Keratinocyte (primary cell): ENCODE data around the gene SCFD2. TPM values are rescaled to one million over a fixed set of nuclear protein-coding genes. Genes with fewer than 3 reads are reported as not detected.

Experiments used
- DNase-seq: peaks from one replicate; pipeline ENCODE4 v3.0.0-alpha.2; 2011; ENCODE audit warnings: low read depth, missing footprints, low spot score
- FAIRE-seq: peaks from 2 replicates; lab custom pipeline; 2011; peaks lifted over from hg19 to GRCh38; lab: Jason Lieb, UNC
- H2AFZ ChIP-seq: 2 replicates; pipeline ENCODE4 v1.6.0; 2012; ENCODE audit warnings: low read length, control low read depth, inconsistent platforms; ENCODE audit not compliant: control insufficient read depth
- H3K27ac ChIP-seq: 2 replicates; pipeline ENCODE4 v1.5.1; 2011; ENCODE audit warnings: low read length; ENCODE audit not compliant: control insufficient read depth, insufficient read depth
- H3K27me3 ChIP-seq: 3 replicates; pipeline ENCODE4 v1.6.0; 2011; ENCODE audit warnings: low read length; ENCODE audit not compliant: control insufficient read depth, insufficient read depth; ENCODE audit errors: extremely low read depth
- H3K36me3 ChIP-seq, 2 experiments: 2 replicates in 1 of 2; 3 replicates in 1 of 2; pipeline ENCODE4 v1.5.1; 2011; ENCODE audit warnings: low read length in 2 of 2, mild to moderate bottlenecking in 1 of 2; ENCODE audit not compliant: control insufficient read depth in 2 of 2, insufficient read depth in 2 of 2; ENCODE audit errors: extremely low read depth in 1 of 2
- H3K4me1 ChIP-seq: 3 replicates; pipeline ENCODE4 v1.5.1; 2011; ENCODE audit warnings: low read length; ENCODE audit not compliant: control insufficient read depth, insufficient read depth; ENCODE audit errors: extremely low read depth
- H3K4me2 ChIP-seq: 3 replicates; pipeline ENCODE4 v1.6.0; 2011; ENCODE audit warnings: low read depth, low read length; ENCODE audit not compliant: control insufficient read depth, insufficient read depth; ENCODE audit errors: extremely low read depth
- H3K4me3 ChIP-seq, 3 experiments: fragments of 200-600 bp in 1 of 3; sonication (generic) in 1 of 3; 2 replicates in 2 of 3; 3 replicates in 1 of 3; pipeline ENCODE4 v1.5.1; 2011 to 2016; ENCODE audit warnings: low read length in 3 of 3, mild to moderate bottlenecking in 3 of 3, control low read depth in 2 of 3, inconsistent platforms in 1 of 3, low read depth in 1 of 3, mixed read lengths in 1 of 3, mixed run types in 1 of 3, moderate library complexity in 1 of 3; ENCODE audit not compliant: control insufficient read depth in 2 of 3, insufficient read depth in 2 of 3; ENCODE audit errors: extremely low read depth in 1 of 3
- H3K79me2 ChIP-seq: 2 replicates; pipeline ENCODE4 v1.6.0; 2012; ENCODE audit warnings: low read length; ENCODE audit not compliant: control insufficient read depth, insufficient read depth
- H3K9ac ChIP-seq: 3 replicates; pipeline ENCODE4 v1.6.0; 2011; ENCODE audit warnings: low read length; ENCODE audit not compliant: control insufficient read depth, insufficient read depth; ENCODE audit errors: extremely low read depth
- H3K9me1 ChIP-seq: 3 replicates; pipeline ENCODE4 v1.6.0; 2011; ENCODE audit warnings: low read length; ENCODE audit not compliant: control insufficient read depth, insufficient read depth; ENCODE audit errors: extremely low read depth
- H3K9me3 ChIP-seq: 2 replicates; pipeline ENCODE4 v1.5.1; 2012; ENCODE audit warnings: low read depth, low read length; ENCODE audit not compliant: control insufficient read depth
- H4K20me1 ChIP-seq: 3 replicates; pipeline ENCODE4 v1.6.0; 2011; ENCODE audit warnings: low read length; ENCODE audit not compliant: control insufficient read depth, insufficient read depth; ENCODE audit errors: extremely low read depth
- CTCF ChIP-seq, 3 experiments: IDR thresholded peaks in 1 of 3; conservative IDR thresholded peaks in 1 of 3; optimal IDR thresholded peaks in 1 of 3; 2 replicates in 2 of 3; 3 replicates in 1 of 3; pipeline versions ENCODE3 to v1.5.1; 2011; ENCODE audit warnings: low read length in 3 of 3, mild to moderate bottlenecking in 3 of 3, moderate library complexity in 2 of 3, control low read depth in 1 of 3, inconsistent platforms in 1 of 3; ENCODE audit not compliant: insufficient read depth in 2 of 3; ENCODE audit errors: extremely low read depth in 1 of 3
- EZH2 ChIP-seq: IDR thresholded peaks from one replicate; pipeline ENCODE4 v1.6.1; 2012; ENCODE audit warnings: inconsistent platforms, mild to moderate bottlenecking, low read length, moderate library complexity
- dilution Hi-C: fragments of 300-500 bp; cut with MboI; formaldehyde crosslinking; loops from one replicate; pipeline ENCODE4 v1.7.0; 2020; ENCODE audit warnings: low sequenced_read_pairs; ENCODE audit not compliant: extremely low pct_ligation_motif_present
- polyA plus RNA-seq, 5 experiments: library from polyadenylated mRNA; depleted of rRNA in 3 of 5; stranded (reverse) in 3 of 5; stranded (forward) in 1 of 5; unstranded in 1 of 5; fragments of >200 nt; gene quantifications; 1 replicate in 1 of 5; 2 replicates in 3 of 5; 3 replicates in 1 of 5; pipeline versions ENCODE4 v1.2.1 to v1.2.3, GENCODE V29; 2011 to 2012; ENCODE audit warnings: missing spikeins in 2 of 5, low read depth in 1 of 5, low replicate concordance in 1 of 5

Gene SCFD2
- polyA plus RNA-seq, 1 donor (not counting 4 experiments of a cell fraction or from before 2014, with no cell fraction given) = 13.9 TPM

GRCh38 chr4:52997132-52997416 is 368.8 kb downstream of the SCFD2 start:
- Histone ChIP-seq H3K9me1 (no peaks in the 10 kb centered on the region), H2AFZ (no peak overlapping the region), H3K4me1 (peaks cover 5% of the 10 kb centered on the region), H3K4me2 (no peak overlapping the region), H3K36me3 (no peaks in the 10 kb centered on the region), H3K9ac (no peak overlapping the region), H3K27ac (no peak overlapping the region), H3K79me2 (no peaks in the 10 kb centered on the region), H3K9me3 (no peaks in the 10 kb centered on the region), H4K20me1 (no peaks in the 10 kb centered on the region), H3K4me3 (no peak overlapping the region), H3K27me3 (no peaks in the 10 kb centered on the region)
- DNase-seq (no peak), FAIRE-seq (no peak)
- dilution Hi-C loops = no loop called here
- TF ChIP-seq CTCF (optimal IDR thresholded peaks at IDR 0.05 in 1 of 3, IDR thresholded peaks at IDR 0.05 in 1 of 3, conservative IDR thresholded peaks at IDR 0.05 in 1 of 3; ENCODE audit: extremely low read depth in 1 of 3, insufficient read depth in 2 of 3, low read length in 3 of 3) = no peak
- no peak for TF ChIP-seq EZH2

- no peaks in the 10 kb centered on the region for H4K20me1 ChIP-seq
- no peak overlapping the region for H2AFZ ChIP-seq
- no peaks in the 10 kb centered on the region for H3K9me3 ChIP-seq
- H3K4me2 ChIP-seq = no peak overlapping the region
- no peaks in the 10 kb centered on the region for H3K79me2 ChIP-seq
- no peak overlapping the region for H3K27ac ChIP-seq
- no peaks in the 10 kb centered on the region for H3K9me1 ChIP-seq
- TF ChIP-seq CTCF (optimal IDR thresholded peaks at IDR 0.05 in 1 of 3, IDR thresholded peaks at IDR 0.05 in 1 of 3, conservative IDR thresholded peaks at IDR 0.05 in 1 of 3; ENCODE audit: extremely low read depth in 1 of 3, insufficient read depth in 2 of 3, low read length in 3 of 3) (no peak), EZH2 (no peak)
- dilution Hi-C loops = no loop called here
- H3K4me3 ChIP-seq = no peak overlapping the region
- DNase-seq (no peak), FAIRE-seq (no peak)
- no peaks in the 10 kb centered on the region for H3K27me3 ChIP-seq
- H3K9ac ChIP-seq = no peak overlapping the region
- peaks cover 5% of the 10 kb centered on the region for H3K4me1 ChIP-seq
- no peaks in the 10 kb centered on the region for H3K36me3 ChIP-seq
These were observed 369.4 kb downstream of the SCFD2 start for GRCh38 chr4:52996261-52997131.
